DOHH2 (cell line): ENCODE measurements around the gene DMP1.

Experiments used
- CTCF ChIP-seq: fragments of 200-600 bp; sonication (generic); IDR thresholded peaks from one replicate; pipeline ENCODE4 v1.5.1; 2014; ENCODE audit warnings: antibody characterized with exemption, mild to moderate bottlenecking, low read depth, low read length; ENCODE audit not compliant: poor library complexity, severe bottlenecking
- EZH2phosphoT487 ChIP-seq: fragments of 200-600 bp; sonication (generic); IDR thresholded peaks from 2 replicates; pipeline ENCODE4 v1.6.1; 2017; ENCODE audit warnings: borderline replicate concordance, mild to moderate bottlenecking, antibody characterized with exemption, low read length, moderate library complexity, mixed read lengths

GRCh38 chr4:87633243-87633642 is 16.8 kb upstream of the DMP1 start:
- no peak for TF ChIP-seq CTCF
- no peak for TF ChIP-seq EZH2phosphoT487
